Measurements from ENCODE around the gene LRMDA. TPM values are rescaled to one million over a fixed set of nuclear protein-coding genes. Genes with fewer than 3 reads are reported as not detected.
"Not testable (repeated sequence)": the region's sequence is repeated elsewhere in the genome, so short reads cannot be mapped to it uniquely, and the experiment has no call there.

The LRMDA gene
- total and polyA plus RNA-seq, 2 of the 13 experiments (the other 11 are each of a cell fraction or from before 2014, with no cell fraction given) = 13.4 to 22.0 TPM

DNA sequence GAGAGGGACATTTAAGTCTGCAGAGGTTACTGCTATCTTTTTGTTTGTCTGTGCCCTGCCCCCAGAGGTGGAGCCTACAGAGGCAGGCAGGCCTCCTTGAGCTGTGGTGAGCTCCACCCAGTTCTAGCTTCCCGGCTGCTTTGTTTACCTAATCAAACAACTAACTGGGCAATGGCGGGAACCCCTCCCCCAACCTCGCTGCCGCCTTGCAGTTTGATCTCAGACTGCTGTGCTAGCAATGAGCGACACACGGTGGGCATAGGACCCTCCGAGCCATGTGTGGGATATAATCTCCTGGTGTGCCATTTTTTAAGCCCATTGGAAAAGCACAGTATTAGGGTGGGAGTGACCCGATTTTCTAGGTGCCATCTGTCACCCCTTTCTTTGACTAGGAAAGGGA, 716.8 kb downstream of the LRMDA start (continued):
- TF ChIP-seq, protein P1, sequence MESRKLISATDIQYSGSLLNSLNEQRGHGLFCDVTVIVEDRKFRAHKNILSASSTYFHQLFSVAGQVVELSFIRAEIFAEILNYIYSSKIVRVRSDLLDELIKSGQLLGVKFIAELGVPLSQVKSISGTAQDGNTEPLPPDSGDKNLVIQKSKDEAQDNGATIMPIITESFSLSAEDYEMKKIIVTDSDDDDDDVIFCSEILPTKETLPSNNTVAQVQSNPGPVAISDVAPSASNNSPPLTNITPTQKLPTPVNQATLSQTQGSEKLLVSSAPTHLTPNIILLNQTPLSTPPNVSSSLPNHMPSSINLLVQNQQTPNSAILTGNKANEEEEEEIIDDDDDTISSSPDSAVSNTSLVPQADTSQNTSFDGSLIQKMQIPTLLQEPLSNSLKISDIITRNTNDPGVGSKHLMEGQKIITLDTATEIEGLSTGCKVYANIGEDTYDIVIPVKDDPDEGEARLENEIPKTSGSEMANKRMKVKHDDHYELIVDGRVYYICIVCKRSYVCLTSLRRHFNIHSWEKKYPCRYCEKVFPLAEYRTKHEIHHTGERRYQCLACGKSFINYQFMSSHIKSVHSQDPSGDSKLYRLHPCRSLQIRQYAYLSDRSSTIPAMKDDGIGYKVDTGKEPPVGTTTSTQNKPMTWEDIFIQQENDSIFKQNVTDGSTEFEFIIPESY (CRISPR knock-in tag; IDR thresholded peaks at IDR 0.05) = peak; percentile 79
- peak; percentile 8; the same call in 1 of the 2 replicates for TF ChIP-seq FOSL2 (CRISPR knock-in tag; IDR thresholded peaks at IDR 0.05)
- TF ChIP-seq SP5 (CRISPR knock-in tag; IDR thresholded peaks at IDR 0.05; ENCODE audit: borderline replicate concordance, low read depth) = peak; percentile 59; the same call in 1 of the 2 replicates
- not testable (repeated sequence) for TF ChIP-seq SOX6, FOXA1 (IDR thresholded peaks at IDR 0.05)
- TF ChIP-seq SOX6 (CRISPR knock-in tag; IDR thresholded peaks at IDR 0.05) = peak; percentile 42; the same call in 1 of the 2 replicates
- TF ChIP-seq FOXA1 (CRISPR knock-in tag; IDR thresholded peaks at IDR 0.05) = peak; percentile 64
- TF ChIP-seq, protein P2, sequence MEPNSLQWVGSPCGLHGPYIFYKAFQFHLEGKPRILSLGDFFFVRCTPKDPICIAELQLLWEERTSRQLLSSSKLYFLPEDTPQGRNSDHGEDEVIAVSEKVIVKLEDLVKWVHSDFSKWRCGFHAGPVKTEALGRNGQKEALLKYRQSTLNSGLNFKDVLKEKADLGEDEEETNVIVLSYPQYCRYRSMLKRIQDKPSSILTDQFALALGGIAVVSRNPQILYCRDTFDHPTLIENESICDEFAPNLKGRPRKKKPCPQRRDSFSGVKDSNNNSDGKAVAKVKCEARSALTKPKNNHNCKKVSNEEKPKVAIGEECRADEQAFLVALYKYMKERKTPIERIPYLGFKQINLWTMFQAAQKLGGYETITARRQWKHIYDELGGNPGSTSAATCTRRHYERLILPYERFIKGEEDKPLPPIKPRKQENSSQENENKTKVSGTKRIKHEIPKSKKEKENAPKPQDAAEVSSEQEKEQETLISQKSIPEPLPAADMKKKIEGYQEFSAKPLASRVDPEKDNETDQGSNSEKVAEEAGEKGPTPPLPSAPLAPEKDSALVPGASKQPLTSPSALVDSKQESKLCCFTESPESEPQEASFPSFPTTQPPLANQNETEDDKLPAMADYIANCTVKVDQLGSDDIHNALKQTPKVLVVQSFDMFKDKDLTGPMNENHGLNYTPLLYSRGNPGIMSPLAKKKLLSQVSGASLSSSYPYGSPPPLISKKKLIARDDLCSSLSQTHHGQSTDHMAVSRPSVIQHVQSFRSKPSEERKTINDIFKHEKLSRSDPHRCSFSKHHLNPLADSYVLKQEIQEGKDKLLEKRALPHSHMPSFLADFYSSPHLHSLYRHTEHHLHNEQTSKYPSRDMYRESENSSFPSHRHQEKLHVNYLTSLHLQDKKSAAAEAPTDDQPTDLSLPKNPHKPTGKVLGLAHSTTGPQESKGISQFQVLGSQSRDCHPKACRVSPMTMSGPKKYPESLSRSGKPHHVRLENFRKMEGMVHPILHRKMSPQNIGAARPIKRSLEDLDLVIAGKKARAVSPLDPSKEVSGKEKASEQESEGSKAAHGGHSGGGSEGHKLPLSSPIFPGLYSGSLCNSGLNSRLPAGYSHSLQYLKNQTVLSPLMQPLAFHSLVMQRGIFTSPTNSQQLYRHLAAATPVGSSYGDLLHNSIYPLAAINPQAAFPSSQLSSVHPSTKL (CRISPR knock-in tag; IDR thresholded peaks at IDR 0.05) = peak; percentile 64; the same call in 1 of the 2 replicates
- peak; percentile 56; the same call in 1 of the 2 replicates for TF ChIP-seq SALL1 (CRISPR knock-in tag; IDR thresholded peaks at IDR 0.05)
- TF ChIP-seq SOX5 (CRISPR knock-in tag; IDR thresholded peaks at IDR 0.05; ENCODE audit: borderline replicate concordance) = peak; percentile 27; the same call in 1 of the 2 replicates
- TF ChIP-seq, protein P3, sequence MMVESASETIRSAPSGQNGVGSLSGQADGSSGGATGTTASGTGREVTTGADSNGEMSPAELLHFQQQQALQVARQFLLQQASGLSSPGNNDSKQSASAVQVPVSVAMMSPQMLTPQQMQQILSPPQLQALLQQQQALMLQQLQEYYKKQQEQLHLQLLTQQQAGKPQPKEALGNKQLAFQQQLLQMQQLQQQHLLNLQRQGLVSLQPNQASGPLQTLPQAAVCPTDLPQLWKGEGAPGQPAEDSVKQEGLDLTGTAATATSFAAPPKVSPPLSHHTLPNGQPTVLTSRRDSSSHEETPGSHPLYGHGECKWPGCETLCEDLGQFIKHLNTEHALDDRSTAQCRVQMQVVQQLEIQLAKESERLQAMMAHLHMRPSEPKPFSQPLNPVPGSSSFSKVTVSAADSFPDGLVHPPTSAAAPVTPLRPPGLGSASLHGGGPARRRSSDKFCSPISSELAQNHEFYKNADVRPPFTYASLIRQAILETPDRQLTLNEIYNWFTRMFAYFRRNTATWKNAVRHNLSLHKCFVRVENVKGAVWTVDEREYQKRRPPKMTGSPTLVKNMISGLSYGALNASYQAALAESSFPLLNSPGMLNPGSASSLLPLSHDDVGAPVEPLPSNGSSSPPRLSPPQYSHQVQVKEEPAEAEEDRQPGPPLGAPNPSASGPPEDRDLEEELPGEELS (CRISPR knock-in tag; IDR thresholded peaks at IDR 0.05) = peak; percentile 62; the same call in 1 of the 2 replicates
- TF ChIP-seq ZNF614 (CRISPR knock-in tag; IDR thresholded peaks at IDR 0.05; ENCODE audit: borderline replicate concordance) = peak; percentile 18; the same call in 1 of the 2 replicates
- TF ChIP-seq GATAD2A (CRISPR knock-in tag; IDR thresholded peaks at IDR 0.05) = peak; percentile 40; the same call in 1 of the 2 replicates
- 0 out of 4 replicates have a peak, but pooled peaks of 1 of the 2 experiments have one; percentile 33 for TF ChIP-seq KLF16 (CRISPR knock-in tag; IDR thresholded peaks at IDR 0.05)
- TF ChIP-seq POGZ (CRISPR knock-in tag; IDR thresholded peaks at IDR 0.05) = peak; percentile 56; the same call in 1 of the 2 replicates
- TF ChIP-seq, protein P4, sequence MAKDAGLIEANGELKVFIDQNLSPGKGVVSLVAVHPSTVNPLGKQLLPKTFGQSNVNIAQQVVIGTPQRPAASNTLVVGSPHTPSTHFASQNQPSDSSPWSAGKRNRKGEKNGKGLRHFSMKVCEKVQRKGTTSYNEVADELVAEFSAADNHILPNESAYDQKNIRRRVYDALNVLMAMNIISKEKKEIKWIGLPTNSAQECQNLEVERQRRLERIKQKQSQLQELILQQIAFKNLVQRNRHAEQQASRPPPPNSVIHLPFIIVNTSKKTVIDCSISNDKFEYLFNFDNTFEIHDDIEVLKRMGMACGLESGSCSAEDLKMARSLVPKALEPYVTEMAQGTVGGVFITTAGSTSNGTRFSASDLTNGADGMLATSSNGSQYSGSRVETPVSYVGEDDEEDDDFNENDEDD (CRISPR knock-in tag; IDR thresholded peaks at IDR 0.05; ENCODE audit: borderline replicate concordance) = peak; percentile 17; the same call in 1 of the 2 replicates
- TF ChIP-seq, protein P5, sequence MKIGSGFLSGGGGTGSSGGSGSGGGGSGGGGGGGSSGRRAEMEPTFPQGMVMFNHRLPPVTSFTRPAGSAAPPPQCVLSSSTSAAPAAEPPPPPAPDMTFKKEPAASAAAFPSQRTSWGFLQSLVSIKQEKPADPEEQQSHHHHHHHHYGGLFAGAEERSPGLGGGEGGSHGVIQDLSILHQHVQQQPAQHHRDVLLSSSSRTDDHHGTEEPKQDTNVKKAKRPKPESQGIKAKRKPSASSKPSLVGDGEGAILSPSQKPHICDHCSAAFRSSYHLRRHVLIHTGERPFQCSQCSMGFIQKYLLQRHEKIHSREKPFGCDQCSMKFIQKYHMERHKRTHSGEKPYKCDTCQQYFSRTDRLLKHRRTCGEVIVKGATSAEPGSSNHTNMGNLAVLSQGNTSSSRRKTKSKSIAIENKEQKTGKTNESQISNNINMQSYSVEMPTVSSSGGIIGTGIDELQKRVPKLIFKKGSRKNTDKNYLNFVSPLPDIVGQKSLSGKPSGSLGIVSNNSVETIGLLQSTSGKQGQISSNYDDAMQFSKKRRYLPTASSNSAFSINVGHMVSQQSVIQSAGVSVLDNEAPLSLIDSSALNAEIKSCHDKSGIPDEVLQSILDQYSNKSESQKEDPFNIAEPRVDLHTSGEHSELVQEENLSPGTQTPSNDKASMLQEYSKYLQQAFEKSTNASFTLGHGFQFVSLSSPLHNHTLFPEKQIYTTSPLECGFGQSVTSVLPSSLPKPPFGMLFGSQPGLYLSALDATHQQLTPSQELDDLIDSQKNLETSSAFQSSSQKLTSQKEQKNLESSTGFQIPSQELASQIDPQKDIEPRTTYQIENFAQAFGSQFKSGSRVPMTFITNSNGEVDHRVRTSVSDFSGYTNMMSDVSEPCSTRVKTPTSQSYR (CRISPR knock-in tag; IDR thresholded peaks at IDR 0.05; ENCODE audit: borderline replicate concordance) = peak; percentile 95
- peak; percentile 61 for TF ChIP-seq ZBTB38 (CRISPR knock-in tag; IDR thresholded peaks at IDR 0.05)
- TF ChIP-seq ZNF788 (CRISPR knock-in tag; IDR thresholded peaks at IDR 0.05; ENCODE audit: borderline replicate concordance) = 0 out of 2 replicates have a peak, but pooled peaks have one; percentile 32

Measured in HepG2 (cell line).